ENCODE data around the gene PHC2. TPM values are rescaled to one million over a fixed set of nuclear protein-coding genes. Genes with fewer than 3 reads are reported as not detected.
A peak's percentile ranks its signal among the peaks of the same experiment; 100 is the strongest.

Gene PHC2
- total and polyA plus RNA-seq, 7 experiments from 2014 or later, result 10.0 to 45.5 (median 35.0) TPM

- ChIA-PET CTCF (no interaction called here), POLR2A (interaction anchor here (0.7 to 1.0 kb wide), 3 partner anchors 11 to 169 kb away, joined by 3 to 4 read pairs (median 4); partner anchors contain the start of gene TRIM62)
- H3K27ac Mint-ChIP-seq, result peak overlapping the region in 6 of 9 donors; percentile 11 to 91 (median 58)
- H3K4me3 Mint-ChIP-seq, result peak overlapping the region; percentile 0 to 92 (median 56)
- no peaks in the 10 kb centered on the region for H3K9me3 ChIP-seq (ENCODE audit: control insufficient read depth in 2 of 3, low read length in 3 of 3)
- H3K4me1 Mint-ChIP-seq, result peaks cover 32 to 39% (median 37%) of the 10 kb centered on the region in 7 donors
- H3K4me1 ChIP-seq (ENCODE audit: control insufficient read depth in 2 of 2, insufficient read depth in 2 of 2, low read length in 2 of 2), result peaks cover 23 to 25% of the 10 kb centered on the region in 2 donors
- ATAC-seq (no peak), DNase-seq (no peak)
- H3K27me3 Mint-ChIP-seq, result peaks cover 0 to 7% (median 0%) of the 10 kb centered on the region in 5 donors
- intact Hi-C loops (cut with micrococcal nuclease), result loop anchor here (2.0 to 5.0 kb wide), 6 partner anchors 16 to 700 kb away; partner anchors contain the start of genes PHC2 (in 1 of the 2), RBBP4 (in 1 of the 2), ZBTB8OS (in 1 of the 2) and ZSCAN20 (in 1 of the 2)
- H3K9me3 Mint-ChIP-seq, result no peaks in the 10 kb centered on the region
- H3K27ac ChIP-seq (ENCODE audit: low read depth, low read length), result no peak overlapping the region
- H3K36me3 ChIP-seq (ENCODE audit: control insufficient read depth in 2 of 3, insufficient read depth in 3 of 3, low read length in 3 of 3), result no peaks in the 10 kb centered on the region
- no peaks in the 10 kb centered on the region for H3K27me3 ChIP-seq (ENCODE audit: control insufficient read depth in 2 of 2, insufficient read depth in 2 of 2, low read length in 2 of 2)
- H3K4me3 ChIP-seq (ENCODE audit: low read length), result no peak overlapping the region
- peaks cover 0 to 12% (median 0%) of the 10 kb centered on the region in 5 donors for H3K36me3 Mint-ChIP-seq
Observed at GRCh38 chr1:33351281-33351660, 79.6 kb downstream of the PHC2 start.

- Mint-ChIP-seq H3K4me1 (peaks cover 32 to 44% (median 40%) of the 10 kb centered on the region in 7 donors), H3K27me3 (peaks cover 0 to 7% (median 0%) of the 10 kb centered on the region in 5 donors), H3K36me3 (peaks cover 0 to 13% (median 0%) of the 10 kb centered on the region in 5 donors), H3K27ac (peak overlapping the region; percentile 49 to 91 (median 62)), H3K4me3 (peak overlapping the region; percentile 89 to 95 (median 92)), H3K9me3 (no peaks in the 10 kb centered on the region)
- Histone ChIP-seq H3K4me1 (ENCODE audit: control insufficient read depth in 2 of 2, insufficient read depth in 2 of 2, low read length in 2 of 2) (peaks cover 23 to 25% of the 10 kb centered on the region in 2 donors), H3K27ac (ENCODE audit: low read depth, low read length) (peak overlapping the region; percentile 69), H3K36me3 (ENCODE audit: control insufficient read depth in 2 of 3, insufficient read depth in 3 of 3, low read length in 3 of 3) (no peaks in the 10 kb centered on the region), H3K4me3 (ENCODE audit: low read length) (peak overlapping the region; percentile 96), H3K27me3 (ENCODE audit: control insufficient read depth in 2 of 2, insufficient read depth in 2 of 2, low read length in 2 of 2) (no peaks in the 10 kb centered on the region), H3K9me3 (ENCODE audit: control insufficient read depth in 2 of 3, low read length in 3 of 3) (no peaks in the 10 kb centered on the region)
- ChIA-PET POLR2A (interaction anchor here (0.7 to 1.5 kb wide), 4 partner anchors 10 to 169 kb away, joined by 3 to 4 read pairs (median 4); partner anchors contain the start of gene TRIM62), CTCF (no interaction called here)
- no peak for ATAC-seq
- DNase-seq, result no peak
- intact Hi-C loops (cut with micrococcal nuclease), result loop anchor here (1.0 to 5.0 kb wide), 10 partner anchors 16 to 700 kb away; partner anchors contain the start of genes PHC2 (in 1 of the 2), RBBP4 (in 1 of the 2), RNF19B (in 1 of the 2) and ZBTB8OS (in 1 of the 2)
Observed at GRCh38 chr1:33350611-33351280, 80.1 kb downstream of the PHC2 start.

- intact Hi-C loops (cut with micrococcal nuclease), result loop anchor here (1.0 to 5.0 kb wide), 15 partner anchors 17 to 699 kb away; partner anchors contain the start of genes ZNF362 (in 2 of the 2), ZSCAN20 (in 2 of the 2), AZIN2 (in 1 of the 2) and PHC2 (in 1 of the 2)
- H3K36me3 ChIP-seq (ENCODE audit: control insufficient read depth in 2 of 3, insufficient read depth in 3 of 3, low read length in 3 of 3), result no peaks in the 10 kb centered on the region
- peaks cover 0 to 13% (median 0%) of the 10 kb centered on the region in 5 donors for H3K36me3 Mint-ChIP-seq
- ChIA-PET POLR2A (interaction anchor here (0.9 to 2.0 kb wide), 4 partner anchors 10 to 54 kb away, joined by 3 to 7 read pairs (median 4); no protein-coding TSS in a partner anchor), CTCF (no interaction called here)
- peak overlapping the region; percentile 89 to 95 (median 92) for H3K4me3 Mint-ChIP-seq
- H3K27me3 ChIP-seq (ENCODE audit: control insufficient read depth in 2 of 2, insufficient read depth in 2 of 2, low read length in 2 of 2), result no peaks in the 10 kb centered on the region
- peak overlapping the region; percentile 69 for H3K27ac ChIP-seq (ENCODE audit: low read depth, low read length)
- peaks cover 23 to 25% of the 10 kb centered on the region in 2 donors for H3K4me1 ChIP-seq (ENCODE audit: control insufficient read depth in 2 of 2, insufficient read depth in 2 of 2, low read length in 2 of 2)
- peak overlapping the region; percentile 96 for H3K4me3 ChIP-seq (ENCODE audit: low read length)
- DNase-seq (peak; percentile 64 to 85 (median 73)), ATAC-seq (peak; percentile 93)
- peaks cover 0 to 7% (median 0%) of the 10 kb centered on the region in 5 donors for H3K27me3 Mint-ChIP-seq
- peaks cover 32 to 51% (median 46%) of the 10 kb centered on the region in 7 donors for H3K4me1 Mint-ChIP-seq
- H3K9me3 ChIP-seq (ENCODE audit: control insufficient read depth in 2 of 3, low read length in 3 of 3), result no peaks in the 10 kb centered on the region
- peak overlapping the region; percentile 54 to 91 (median 88) for H3K27ac Mint-ChIP-seq
- no peaks in the 10 kb centered on the region for H3K9me3 Mint-ChIP-seq
Observed at GRCh38 chr1:33349778-33350610, 80.9 kb downstream of the PHC2 start.

GRCh38 chr1:33349081-33349759 is 81.7 kb downstream of the PHC2 start:
- ChIA-PET POLR2A (interaction anchor here (0.9 to 2.0 kb wide), 4 partner anchors 9 to 53 kb away, joined by 3 to 7 read pairs (median 4); no protein-coding TSS in a partner anchor), CTCF (no interaction called here)
- ATAC-seq (peak; percentile 34), DNase-seq (peak; percentile 18 to 61 (median 39))
- peaks cover 32 to 55% (median 50%) of the 10 kb centered on the region in 7 donors for H3K4me1 Mint-ChIP-seq
- peak overlapping the region; percentile 61 for H3K4me3 ChIP-seq (ENCODE audit: low read length)
- no peaks in the 10 kb centered on the region for H3K9me3 Mint-ChIP-seq
- intact Hi-C loops (cut with micrococcal nuclease), result loop anchor here (1.0 to 5.0 kb wide), 6 partner anchors 92 to 532 kb away; partner anchors contain the start of genes ZNF362 (in 2 of the 2), AZIN2 (in 1 of the 2), S100PBP (in 1 of the 2) and TRIM62 (in 1 of the 2)
- H3K27ac Mint-ChIP-seq, result peak overlapping the region; percentile 31 to 94 (median 89)
- peak overlapping the region; percentile 60 for H3K27ac ChIP-seq (ENCODE audit: low read depth, low read length)
- H3K27me3 Mint-ChIP-seq, result peaks cover 0 to 7% (median 0%) of the 10 kb centered on the region in 5 donors
- peaks cover 0 to 13% (median 0%) of the 10 kb centered on the region in 5 donors for H3K36me3 Mint-ChIP-seq
- H3K27me3 ChIP-seq (ENCODE audit: control insufficient read depth in 2 of 2, insufficient read depth in 2 of 2, low read length in 2 of 2), result no peaks in the 10 kb centered on the region
- no peaks in the 10 kb centered on the region for H3K36me3 ChIP-seq (ENCODE audit: control insufficient read depth in 2 of 3, insufficient read depth in 3 of 3, low read length in 3 of 3)
- peak overlapping the region; percentile 85 to 98 (median 90) for H3K4me3 Mint-ChIP-seq
- no peaks in the 10 kb centered on the region for H3K9me3 ChIP-seq (ENCODE audit: control insufficient read depth in 2 of 3, low read length in 3 of 3)
- peaks cover 23 to 25% of the 10 kb centered on the region in 2 donors for H3K4me1 ChIP-seq (ENCODE audit: control insufficient read depth in 2 of 2, insufficient read depth in 2 of 2, low read length in 2 of 2)

GRCh38 chr1:33348676-33349080 is 82.2 kb downstream of the PHC2 start:
- H3K4me3 Mint-ChIP-seq, result peak overlapping the region; percentile 85 to 98 (median 90)
- ATAC-seq, result no peak
- no peaks in the 10 kb centered on the region for H3K9me3 Mint-ChIP-seq
- no peaks in the 10 kb centered on the region for H3K9me3 ChIP-seq (ENCODE audit: control insufficient read depth in 2 of 3, low read length in 3 of 3)
- peak overlapping the region; percentile 61 for H3K4me3 ChIP-seq (ENCODE audit: low read length)
- H3K27ac ChIP-seq (ENCODE audit: low read depth, low read length), result peak overlapping the region; percentile 60
- no peaks in the 10 kb centered on the region for H3K36me3 ChIP-seq (ENCODE audit: control insufficient read depth in 2 of 3, insufficient read depth in 3 of 3, low read length in 3 of 3)
- intact Hi-C loops (cut with micrococcal nuclease), result loop anchor here (1.0 to 5.0 kb wide), 6 partner anchors 92 to 532 kb away; partner anchors contain the start of genes ZNF362 (in 2 of the 2), AZIN2 (in 1 of the 2), S100PBP (in 1 of the 2) and TRIM62 (in 1 of the 2)
- H3K27me3 ChIP-seq (ENCODE audit: control insufficient read depth in 2 of 2, insufficient read depth in 2 of 2, low read length in 2 of 2), result no peaks in the 10 kb centered on the region
- H3K27ac Mint-ChIP-seq, result peak overlapping the region; percentile 31 to 94 (median 89)
- H3K27me3 Mint-ChIP-seq, result peaks cover 0 to 7% (median 0%) of the 10 kb centered on the region in 5 donors
- peaks cover 23 to 25% of the 10 kb centered on the region in 2 donors for H3K4me1 ChIP-seq (ENCODE audit: control insufficient read depth in 2 of 2, insufficient read depth in 2 of 2, low read length in 2 of 2)
- peaks cover 32 to 61% (median 51%) of the 10 kb centered on the region in 7 donors for H3K4me1 Mint-ChIP-seq
- DNase-seq, result peak in 3 of 9 donors; percentile 7 to 37 (median 7)
- peaks cover 0 to 13% (median 0%) of the 10 kb centered on the region in 5 donors for H3K36me3 Mint-ChIP-seq
- POLR2A ChIA-PET, result interaction anchor here (1.3 to 2.0 kb wide), 2 partner anchors 8 to 53 kb away, joined by 4 to 7 read pairs; no protein-coding TSS in a partner anchor
- CTCF ChIA-PET, result interaction anchor here (0.8 kb wide), 1 partner anchor 528 kb away, joined by 3 read pairs; no protein-coding TSS in a partner anchor

Data from naive thymus-derived CD4-positive, alpha-beta T cell (primary cell).